GM12892 (cell line): ENCODE measurements around the gene ARL5A.

Source experiments
- POLR2A ChIP-seq: IDR thresholded peaks from 2 replicates; pipeline ENCODE4 v1.6.1; 2011; ENCODE audit warnings: low read depth, low read length, control low read depth
- POLR2AphosphoS5 ChIP-seq: IDR thresholded peaks from 2 replicates; pipeline ENCODE4 v1.6.1; 2011; ENCODE audit warnings: low read depth, low read length, control low read depth

- TF ChIP-seq POLR2AphosphoS5, result no peak
- no peak for TF ChIP-seq POLR2A
Observed at GRCh38 chr2:151761687-151762086, 66.5 kb downstream of the ARL5A start.
